Esophagus squamous epithelium (tissue), 5 donors: Measurements from ENCODE around the gene MAP1S. TPM values are rescaled to one million over a fixed set of nuclear protein-coding genes. Genes with fewer than 3 reads are reported as not detected.

ENCODE experiments used
- DNase-seq: peaks from one replicate; lab custom pipeline; 2025; lab: John Stamatoyannopoulos, UW
- H3K27ac ChIP-seq, 4 donors: fragments of 200-600 bp; sonication (generic); one replicate each; pipeline ENCODE4 v1.5.1; 2016 to 2019; ENCODE audit warnings: mild to moderate bottlenecking in 1 of 4
- H3K27me3 ChIP-seq, 4 donors: fragments of 200-600 bp; sonication (generic); 1 replicate in 3 of 4; 2 replicates in 1 of 4; pipeline versions ENCODE4 v1.5.1 to v1.6.0; 2017 to 2021; ENCODE audit warnings: antibody characterized with exemption in 1 of 4
- H3K36me3 ChIP-seq, 3 donors: fragments of 200-600 bp; sonication (generic); one replicate each; pipeline ENCODE4 v1.5.1; 2016 to 2019
- H3K4me1 ChIP-seq, 3 donors: fragments of 200-600 bp; sonication (generic); one replicate each; pipeline ENCODE4 v1.5.1; 2017 to 2019
- H3K4me3 ChIP-seq, 4 donors: fragments of 200-600 bp; sonication (generic); 1 replicate in 3 of 4; 2 replicates in 1 of 4; pipeline ENCODE4 v1.5.1; 2016 to 2019; ENCODE audit warnings: mild to moderate bottlenecking in 2 of 4, moderate library complexity in 1 of 4
- H3K9me3 ChIP-seq, 3 donors: fragments of 200-600 bp; sonication (generic); one replicate each; pipeline ENCODE4 v1.5.1; 2016 to 2019
- CTCF ChIP-seq, 6 experiments: fragments of 450-650 bp in 4 of 6; fragments of 200-600 bp in 2 of 6; sonication (generic) in 2 of 6; IDR thresholded peaks; one replicate each; pipeline ENCODE4 v1.5.1; 2016 to 2019; ENCODE audit warnings: antibody characterized with exemption in 6 of 6, mild to moderate bottlenecking in 4 of 6, moderate library complexity in 4 of 6
- POLR2A ChIP-seq, 4 donors: fragments of 450-650 bp; IDR thresholded peaks; one replicate each; pipeline ENCODE4 v1.6.1; 2017; ENCODE audit warnings: antibody characterized with exemption in 4 of 4, mild to moderate bottlenecking in 4 of 4, moderate library complexity in 3 of 4
- WGBS, 2 donors: methylation state at CpG; one replicate each; pipeline ENCODE4 v1.1.5; 2018; 5-methylcytosine and 5-hydroxymethylcytosine counted together
- intact Hi-C: fragments of 100-400 bp; cut with DNase I; formaldehyde crosslinking; loops from one replicate; pipeline ENCODE4 v1.15.0; 2022
- total RNA-seq, 4 donors: library from RNA; depleted of rRNA; stranded (reverse); fragments of >200 nt; gene quantifications; one replicate each; pipeline ENCODE4 v1.1.0, GENCODE V29; 2016
- donor health status: DM: yes; HTN: yes; CAD: no.

MAP1S gene
- total RNA-seq, 4 donors from 2014 or later = 4.8 to 16.3 (median 11.4) TPM

- no CpG with 5 or more reads among the region's 28 CpGs for WGBS, 2 donors
- no peaks in the 10 kb centered on the region for H3K9me3 ChIP-seq
- H3K4me1 ChIP-seq = peaks cover 15 to 33% (median 22%) of the 10 kb centered on the region in 3 donors
- no peak overlapping the region for H3K27ac ChIP-seq
- no peaks in the 10 kb centered on the region for H3K36me3 ChIP-seq
- peaks cover 20 to 97% (median 22%) of the 10 kb centered on the region in 4 donors for H3K27me3 ChIP-seq
- peak overlapping the region in 3 of 4 donors; percentile 9 to 45 (median 11) for H3K4me3 ChIP-seq
- TF ChIP-seq CTCF (IDR thresholded peaks at IDR 0.05) = no peak
- no peak for TF ChIP-seq POLR2A (IDR thresholded peaks at IDR 0.05)
- DNase-seq = no peak
- intact Hi-C loops = no loop called here
These were observed 32.7 kb upstream of the MAP1S start for GRCh38 chr19:17686592-17687024.

GRCh38 chr19:17687141-17687856 lies 32.0 kb upstream of the MAP1S start:
- TF ChIP-seq POLR2A (IDR thresholded peaks at IDR 0.05) (no peak), CTCF (IDR thresholded peaks at IDR 0.05) (no peak)

GRCh38 chr19:17687857-17688784 lies 31.2 kb upstream of the MAP1S start, which contains the start of gene UNC13A:
TSS of gene UNC13A (minus strand) at chr19:17688354. CDS start at chr19:17688199, 155 bp downstream.
- Histone ChIP-seq H3K36me3 (no peaks in the 10 kb centered on the region), H3K4me1 (peaks cover 15 to 33% (median 22%) of the 10 kb centered on the region in 3 donors), H3K27me3 (peaks cover 20 to 88% (median 22%) of the 10 kb centered on the region in 4 donors), H3K9me3 (no peaks in the 10 kb centered on the region), H3K4me3 (peak within 1 kb of the TSS in 1 of 4 donors; percentile 23), H3K27ac (no peak within 1 kb of the TSS)
- TF ChIP-seq CTCF (IDR thresholded peaks at IDR 0.05) (no peak), POLR2A (IDR thresholded peaks at IDR 0.05) (no peak)
- no peak for DNase-seq
- intact Hi-C loops = no loop called here
- WGBS, 2 donors = 6 to 9% methylated on average over 9 to 20 of the region's 77 CpGs

More at GRCh38 chr19:17687141-17687856, 32.0 kb upstream of the MAP1S start:
- 8 to 14% methylated on average over 15 to 16 of the region's 24 CpGs for WGBS, 2 donors
- peak overlapping the region in 1 of 4 donors; percentile 9 for H3K4me3 ChIP-seq
- no peaks in the 10 kb centered on the region for H3K9me3 ChIP-seq
- no peak overlapping the region for H3K27ac ChIP-seq
- H3K4me1 ChIP-seq = peaks cover 15 to 33% (median 22%) of the 10 kb centered on the region in 3 donors
- H3K27me3 ChIP-seq = peaks cover 20 to 97% (median 22%) of the 10 kb centered on the region in 4 donors
- DNase-seq = no peak
- no peaks in the 10 kb centered on the region for H3K36me3 ChIP-seq
- intact Hi-C loops = no loop called here

- no peak overlapping the region for H3K27ac ChIP-seq
- H3K4me1 ChIP-seq = peaks cover 15 to 33% (median 22%) of the 10 kb centered on the region in 3 donors
- H3K27me3 ChIP-seq = peaks cover 20 to 88% (median 22%) of the 10 kb centered on the region in 4 donors
- no peaks in the 10 kb centered on the region for H3K9me3 ChIP-seq
- intact Hi-C loops = no loop called here
- 44 to 56% methylated on average over 10 of the region's 10 CpGs for WGBS, 2 donors
- DNase-seq = no peak
- H3K36me3 ChIP-seq = no peaks in the 10 kb centered on the region
- H3K4me3 ChIP-seq = no peak overlapping the region
- TF ChIP-seq CTCF (IDR thresholded peaks at IDR 0.05) (no peak), POLR2A (IDR thresholded peaks at IDR 0.05) (no peak)
These were observed 30.3 kb upstream of the MAP1S start for GRCh38 chr19:17688853-17689595.
